HEK293 (cell line): ENCODE results near the gene ZNF423.

Experiments used
- CTCF ChIA-PET: fragments of 350-600 bp; formaldehyde crosslinking; extraction: SDS; loops from one replicate; lab custom pipeline; 2021; ENCODE audit warnings: antibody characterized with exemption; lab: Yijun Ruan, JAX
- POLR2A ChIA-PET: fragments of 300-600 bp; formaldehyde crosslinking; extraction: SDS; loops from one replicate; lab custom pipeline; 2020; ENCODE audit warnings: antibody characterized with exemption, inconsistent platforms; lab: Yijun Ruan, JAX
- H3K27ac ChIP-seq: fragments of 200-500 bp; sonication (Bioruptor generic); 2 replicates; pipeline ENCODE4 v1.5.1; 2014; ENCODE audit warnings: low read depth, low read length, control low read depth, inconsistent platforms; ENCODE audit errors: extremely low read depth
- H3K36me3 ChIP-seq, 2 experiments: fragments of 200-500 bp in 1 of 2; sonication (Bioruptor generic) in 1 of 2; 1 replicate in 1 of 2; 2 replicates in 1 of 2; pipeline ENCODE4 v1.5.1; 2014 to 2017; ENCODE audit warnings: inconsistent platforms in 2 of 2, low read length in 2 of 2; ENCODE audit not compliant: control insufficient read depth in 2 of 2, insufficient read depth in 1 of 2
- H3K4me1 ChIP-seq: fragments of 200-500 bp; sonication (Bioruptor generic); 2 replicates; pipeline ENCODE4 v1.5.1; 2014; ENCODE audit warnings: mild to moderate bottlenecking, low read length, inconsistent platforms; ENCODE audit not compliant: control insufficient read depth, insufficient read depth
- H3K4me3 ChIP-seq: 2 replicates; pipeline ENCODE4 v1.5.1; 2011; ENCODE audit warnings: low read depth, mild to moderate bottlenecking, control low read depth, low read length, moderate library complexity
- H3K9me3 ChIP-seq: fragments of 200-500 bp; sonication (Bioruptor generic); 2 replicates; pipeline ENCODE4 v1.5.1; 2014; ENCODE audit warnings: low read depth, low read length, inconsistent platforms; ENCODE audit not compliant: control insufficient read depth, insufficient read depth
- MYNN ChIP-seq: fragments of 450-650 bp; formaldehyde crosslinking; IDR thresholded peaks from 2 replicates; pipeline ENCODE4 v1.5.1; 2016; ENCODE audit warnings: missing biosample characterization, missing genetic modification characterization, borderline replicate concordance
- PRDM1 ChIP-seq: fragments of 450-650 bp; formaldehyde crosslinking; IDR thresholded peaks from 2 replicates; pipeline ENCODE4; 2016; ENCODE audit warnings: missing biosample characterization, missing genetic modification characterization
- RBAK ChIP-seq: fragments of 450-650 bp; formaldehyde crosslinking; IDR thresholded peaks from 2 replicates; pipeline ENCODE4 v1.5.1; 2016; ENCODE audit warnings: missing biosample characterization, missing genetic modification characterization
- SCRT1 ChIP-seq: fragments of 450-650 bp; formaldehyde crosslinking; IDR thresholded peaks from 2 replicates; pipeline ENCODE4 v1.5.1; 2016; ENCODE audit warnings: missing biosample characterization, missing genetic modification characterization, borderline replicate concordance
- SETDB1 ChIP-seq: IDR thresholded peaks from one replicate; pipeline ENCODE4 v1.6.1; 2017; ENCODE audit warnings: mild to moderate bottlenecking, low read length, moderate library complexity, mixed read lengths; ENCODE audit not compliant: insufficient read length
- SP2 ChIP-seq: fragments of 450-650 bp; formaldehyde crosslinking; IDR thresholded peaks from 2 replicates; pipeline ENCODE4 v1.5.1; 2016; ENCODE audit warnings: missing biosample characterization, missing genetic modification characterization
- ZBTB21 ChIP-seq: fragments of 450-650 bp; formaldehyde crosslinking; IDR thresholded peaks from 2 replicates; pipeline ENCODE4 v1.5.1; 2017; ENCODE audit warnings: missing biosample characterization, missing genetic modification characterization
- ZFHX2 ChIP-seq: fragments of 450-650 bp; formaldehyde crosslinking; conservative IDR thresholded peaks from 2 replicates; pipeline ENCODE4 v1.5.1; 2016; ENCODE audit warnings: missing biosample characterization, missing genetic modification characterization
- ZFP37 ChIP-seq: fragments of 450-650 bp; formaldehyde crosslinking; IDR thresholded peaks from 2 replicates; pipeline ENCODE4 v1.5.1; 2016; ENCODE audit warnings: missing biosample characterization, missing genetic modification characterization
- ZNF114 ChIP-seq: fragments of 450-650 bp; formaldehyde crosslinking; IDR thresholded peaks from 2 replicates; pipeline ENCODE4 v1.5.0; 2017; ENCODE audit warnings: missing biosample characterization, missing genetic modification characterization
- ZNF121 ChIP-seq: fragments of 450-650 bp; formaldehyde crosslinking; IDR thresholded peaks from 2 replicates; pipeline ENCODE4 v1.5.1; 2016; ENCODE audit warnings: missing biosample characterization, missing genetic modification characterization
- ZNF140 ChIP-seq: fragments of 450-650 bp; formaldehyde crosslinking; IDR thresholded peaks from 2 replicates; pipeline ENCODE4 v1.5.1; 2016; ENCODE audit warnings: missing biosample characterization, missing genetic modification characterization
- ZNF324 ChIP-seq: fragments of 450-650 bp; formaldehyde crosslinking; IDR thresholded peaks from 2 replicates; pipeline ENCODE4 v1.5.1; 2016; ENCODE audit warnings: missing biosample characterization, missing genetic modification characterization
- ZNF366 ChIP-seq: fragments of 450-650 bp; formaldehyde crosslinking; conservative IDR thresholded peaks from 2 replicates; pipeline ENCODE4 v1.5.1; 2016; ENCODE audit warnings: missing biosample characterization, missing genetic modification characterization
- ZNF37A ChIP-seq: fragments of 450-650 bp; IDR thresholded peaks from 2 replicates; pipeline ENCODE4 v1.5.1; 2018; ENCODE audit warnings: missing biosample characterization, missing genetic modification characterization
- ZNF416 ChIP-seq: fragments of 450-650 bp; formaldehyde crosslinking; IDR thresholded peaks from 2 replicates; pipeline ENCODE4 v1.5.1; 2016; ENCODE audit warnings: missing biosample characterization, missing genetic modification characterization
- ZNF544 ChIP-seq: fragments of 450-650 bp; formaldehyde crosslinking; IDR thresholded peaks from 2 replicates; pipeline ENCODE4 v1.5.0; 2017; ENCODE audit warnings: missing biosample characterization, missing genetic modification characterization
- ZNF549 ChIP-seq: fragments of 450-650 bp; IDR thresholded peaks from 2 replicates; pipeline ENCODE4 v1.5.1; 2018; ENCODE audit warnings: missing biosample characterization, missing genetic modification characterization, mild to moderate bottlenecking, inconsistent platforms, moderate library complexity
- ZNF555 ChIP-seq: fragments of 450-650 bp; formaldehyde crosslinking; conservative IDR thresholded peaks from 2 replicates; pipeline ENCODE4 v1.5.1; 2017; ENCODE audit warnings: missing biosample characterization, mild to moderate bottlenecking, missing genetic modification characterization, inconsistent platforms
- ZNF560 ChIP-seq: fragments of 450-650 bp; formaldehyde crosslinking; IDR thresholded peaks from 2 replicates; pipeline ENCODE4 v1.5.1; 2017; ENCODE audit warnings: missing biosample characterization, missing genetic modification characterization, borderline replicate concordance
- ZNF785 ChIP-seq: fragments of 450-650 bp; formaldehyde crosslinking; IDR thresholded peaks from 2 replicates; pipeline ENCODE4 v1.5.1; 2016; ENCODE audit warnings: missing biosample characterization, missing genetic modification characterization
- ZNF791 ChIP-seq: fragments of 450-650 bp; formaldehyde crosslinking; IDR thresholded peaks from 2 replicates; pipeline ENCODE4 v1.5.1; 2016; ENCODE audit warnings: missing biosample characterization, missing genetic modification characterization
- TF ChIP-seq, protein P1 (sequence below): fragments of 450-650 bp; formaldehyde crosslinking; IDR thresholded peaks from 2 replicates; pipeline ENCODE4 v1.5.1; 2017; ENCODE audit warnings: missing biosample characterization, missing genetic modification characterization
- TF ChIP-seq, protein P2 (sequence below): fragments of 450-650 bp; formaldehyde crosslinking; IDR thresholded peaks from 2 replicates; pipeline ENCODE4 v1.5.1; 2016; ENCODE audit warnings: missing biosample characterization, missing genetic modification characterization
- TF ChIP-seq, protein P3 (sequence below): fragments of 450-650 bp; formaldehyde crosslinking; optimal IDR thresholded peaks from 2 replicates; pipeline ENCODE3; 2016; ENCODE audit warnings: missing biosample characterization, mild to moderate bottlenecking, missing genetic modification characterization
- TF ChIP-seq, protein P4 (sequence below): fragments of 450-650 bp; formaldehyde crosslinking; IDR thresholded peaks from 2 replicates; pipeline ENCODE4 v1.5.1; 2016; ENCODE audit warnings: missing biosample characterization, missing genetic modification characterization
- TF ChIP-seq, protein P5 (sequence below): fragments of 450-650 bp; formaldehyde crosslinking; IDR thresholded peaks from 2 replicates; pipeline ENCODE4 v1.5.1; 2017; ENCODE audit warnings: missing biosample characterization, mild to moderate bottlenecking, missing genetic modification characterization, moderate library complexity

ZNF423 gene

DNA sequence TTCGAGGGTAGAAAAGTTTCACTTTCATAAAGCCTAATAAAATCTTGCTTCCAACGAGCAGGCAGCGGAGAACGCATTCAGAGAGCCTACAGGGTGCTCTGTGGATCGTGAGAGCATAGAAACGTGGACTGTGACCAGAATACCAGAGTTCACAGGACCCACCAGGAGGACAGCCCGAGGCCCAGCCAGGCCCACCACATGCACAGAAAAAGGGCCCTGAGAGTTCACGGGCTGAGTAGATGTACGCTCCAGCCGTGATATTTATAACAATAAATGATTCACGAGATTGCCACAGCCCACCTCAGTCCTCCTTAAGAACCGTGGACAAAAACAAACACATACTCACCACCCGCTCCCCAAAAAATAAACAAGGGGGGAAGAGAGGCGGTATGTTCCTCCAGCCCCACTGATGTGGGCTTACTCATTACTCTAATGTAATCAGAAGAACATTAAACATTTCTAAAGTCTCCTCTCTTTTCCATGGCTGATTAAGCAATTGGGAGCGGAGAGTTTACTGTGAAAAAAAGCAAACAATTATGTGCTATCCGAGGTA is 275.1 kb downstream of the ZNF423 start:
- H3K36me3 ChIP-seq = no peaks in the 10 kb centered on the region
- TF ChIP-seq ZNF324 (tag by site-specific recombination) (no peak), ZNF140 (tag by site-specific recombination) (no peak), SCRT1 (tag by site-specific recombination) (no peak), ZNF114 (no peak), SP2 (no peak)
- no peaks in the 10 kb centered on the region for H3K9me3 ChIP-seq
- CTCF ChIA-PET = interaction anchor here (0.7 to 1.3 kb wide), 3 partner anchors 12 to 24 kb away, joined by 3 to 7 read pairs (median 3); no protein-coding TSS in a partner anchor
- no peak overlapping the region for H3K27ac ChIP-seq
- no peaks in the 10 kb centered on the region for H3K4me1 ChIP-seq
- POLR2A ChIA-PET = no interaction called here
- H3K4me3 ChIP-seq = no peak overlapping the region

DNA sequence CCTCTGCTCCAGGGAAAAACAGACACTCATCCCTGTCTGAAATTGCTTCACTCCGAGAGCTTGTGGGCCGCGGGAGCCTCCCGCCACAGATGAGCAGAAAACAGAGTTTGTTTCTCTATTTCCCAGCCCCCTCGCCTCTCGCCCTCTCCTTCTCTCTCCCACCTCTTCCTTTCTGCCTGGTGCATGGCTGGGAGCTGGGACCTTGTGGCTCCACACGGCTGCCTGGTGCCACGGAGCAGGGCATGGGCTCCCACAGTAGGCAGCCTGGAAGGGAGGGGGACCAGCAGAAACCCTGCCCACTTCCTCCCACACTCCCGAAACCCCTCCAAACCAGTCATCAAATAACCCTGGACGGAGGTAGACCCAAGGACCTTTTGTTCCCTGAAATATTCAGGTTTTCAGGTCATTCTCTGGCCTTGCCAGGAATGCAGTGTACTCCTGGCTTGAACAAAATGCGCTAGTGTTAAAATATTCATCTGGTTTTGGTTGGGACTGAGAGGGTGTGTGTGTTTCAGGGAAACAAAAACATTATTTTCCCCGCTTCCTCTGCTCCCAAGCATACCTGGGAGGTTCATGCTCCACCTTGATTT is 277.4 kb downstream of the ZNF423 start:
- ChIA-PET CTCF (interaction anchor here (1.3 kb wide), 1 partner anchor 171 kb away, joined by 3 read pairs; no protein-coding TSS in a partner anchor), POLR2A (no interaction called here)
- H3K4me3 ChIP-seq = no peak overlapping the region
- no peak overlapping the region for H3K27ac ChIP-seq
- no peaks in the 10 kb centered on the region for H3K36me3 ChIP-seq
- H3K4me1 ChIP-seq = no peaks in the 10 kb centered on the region
- H3K9me3 ChIP-seq = no peaks in the 10 kb centered on the region
- TF ChIP-seq ZNF560 (tag by site-specific recombination) = no peak
- TF ChIP-seq MYNN = no peak
- no peak for TF ChIP-seq ZNF544 (tag by site-specific recombination)
- TF ChIP-seq ZBTB21 = no peak
- no peak for TF ChIP-seq ZNF791 (tag by site-specific recombination)
- TF ChIP-seq, protein P1, sequence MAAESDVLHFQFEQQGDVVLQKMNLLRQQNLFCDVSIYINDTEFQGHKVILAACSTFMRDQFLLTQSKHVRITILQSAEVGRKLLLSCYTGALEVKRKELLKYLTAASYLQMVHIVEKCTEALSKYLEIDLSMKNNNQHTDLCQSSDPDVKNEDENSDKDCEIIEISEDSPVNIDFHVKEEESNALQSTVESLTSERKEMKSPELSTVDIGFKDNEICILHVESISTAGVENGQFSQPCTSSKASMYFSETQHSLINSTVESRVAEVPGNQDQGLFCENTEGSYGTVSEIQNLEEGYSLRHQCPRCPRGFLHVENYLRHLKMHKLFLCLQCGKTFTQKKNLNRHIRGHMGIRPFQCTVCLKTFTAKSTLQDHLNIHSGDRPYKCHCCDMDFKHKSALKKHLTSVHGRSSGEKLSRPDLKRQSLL = no peak
- TF ChIP-seq ZFP37 (tag by site-specific recombination) = no peak
- no peak for TF ChIP-seq ZFHX2 (tag by site-specific recombination)
- TF ChIP-seq, protein P2, sequence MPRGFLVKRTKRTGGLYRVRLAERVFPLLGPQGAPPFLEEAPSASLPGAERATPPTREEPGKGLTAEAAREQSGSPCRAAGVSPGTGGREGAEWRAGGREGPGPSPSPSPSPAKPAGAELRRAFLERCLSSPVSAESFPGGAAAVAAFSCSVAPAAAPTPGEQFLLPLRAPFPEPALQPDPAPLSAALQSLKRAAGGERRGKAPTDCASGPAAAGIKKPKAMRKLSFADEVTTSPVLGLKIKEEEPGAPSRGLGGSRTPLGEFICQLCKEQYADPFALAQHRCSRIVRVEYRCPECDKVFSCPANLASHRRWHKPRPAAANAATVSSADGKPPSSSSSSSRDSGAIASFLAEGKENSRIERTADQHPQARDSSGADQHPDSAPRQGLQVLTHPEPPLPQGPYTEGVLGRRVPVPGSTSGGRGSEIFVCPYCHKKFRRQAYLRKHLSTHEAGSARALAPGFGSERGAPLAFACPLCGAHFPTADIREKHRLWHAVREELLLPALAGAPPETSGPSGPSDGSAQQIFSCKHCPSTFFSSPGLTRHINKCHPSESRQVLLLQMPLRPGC (tag by site-specific recombination) = no peak

DNA sequence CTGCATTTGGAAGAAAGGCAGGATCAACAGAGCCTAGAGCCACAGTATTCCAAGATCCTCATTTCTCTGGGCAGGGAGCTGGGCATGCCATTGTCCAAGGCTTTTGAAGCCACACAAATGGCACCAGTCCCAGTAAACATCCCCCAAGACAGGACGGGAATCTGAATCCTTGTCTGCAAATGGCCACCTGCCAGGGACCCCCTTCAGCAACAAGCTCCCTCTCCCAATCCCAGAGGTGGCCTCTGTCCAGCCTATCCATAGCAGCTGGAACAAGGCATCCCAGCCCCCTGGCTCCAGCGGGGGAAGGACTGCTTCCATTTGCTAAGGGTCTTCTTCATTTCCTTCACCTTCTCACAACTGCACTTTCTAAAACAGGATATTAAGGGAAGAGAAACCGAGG is 277.9 kb downstream of the ZNF423 start:
- no peak overlapping the region for H3K4me3 ChIP-seq
- ChIA-PET POLR2A (no interaction called here), CTCF (interaction anchor here (0.6 to 1.3 kb wide), 3 partner anchors 21 to 577 kb away, joined by 3 read pairs; no protein-coding TSS in a partner anchor)
- no peak overlapping the region for H3K27ac ChIP-seq
- no peaks in the 10 kb centered on the region for H3K9me3 ChIP-seq
- no peaks in the 10 kb centered on the region for H3K4me1 ChIP-seq
- H3K36me3 ChIP-seq = no peaks in the 10 kb centered on the region
- TF ChIP-seq RBAK (tag by site-specific recombination) (no peak), ZNF37A (tag by site-specific recombination) (no peak), ZNF366 (tag by site-specific recombination) (no peak), ZNF555 (tag by site-specific recombination) (no peak), ZNF416 (no peak), SETDB1 (no peak), ZNF785 (tag by site-specific recombination) (no peak), ZNF121 (tag by site-specific recombination) (no peak), PRDM1 (tag by site-specific recombination) (no peak), ZNF549 (tag by site-specific recombination) (no peak)
- TF ChIP-seq, protein P3, sequence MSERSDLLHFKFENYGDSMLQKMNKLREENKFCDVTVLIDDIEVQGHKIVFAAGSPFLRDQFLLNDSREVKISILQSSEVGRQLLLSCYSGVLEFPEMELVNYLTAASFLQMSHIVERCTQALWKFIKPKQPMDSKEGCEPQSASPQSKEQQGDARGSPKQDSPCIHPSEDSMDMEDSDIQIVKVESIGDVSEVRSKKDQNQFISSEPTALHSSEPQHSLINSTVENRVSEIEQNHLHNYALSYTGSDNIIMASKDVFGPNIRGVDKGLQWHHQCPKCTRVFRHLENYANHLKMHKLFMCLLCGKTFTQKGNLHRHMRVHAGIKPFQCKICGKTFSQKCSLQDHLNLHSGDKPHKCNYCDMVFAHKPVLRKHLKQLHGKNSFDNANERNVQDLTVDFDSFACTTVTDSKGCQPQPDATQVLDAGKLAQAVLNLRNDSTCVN (tag by site-specific recombination) = no peak
- TF ChIP-seq, protein P4, sequence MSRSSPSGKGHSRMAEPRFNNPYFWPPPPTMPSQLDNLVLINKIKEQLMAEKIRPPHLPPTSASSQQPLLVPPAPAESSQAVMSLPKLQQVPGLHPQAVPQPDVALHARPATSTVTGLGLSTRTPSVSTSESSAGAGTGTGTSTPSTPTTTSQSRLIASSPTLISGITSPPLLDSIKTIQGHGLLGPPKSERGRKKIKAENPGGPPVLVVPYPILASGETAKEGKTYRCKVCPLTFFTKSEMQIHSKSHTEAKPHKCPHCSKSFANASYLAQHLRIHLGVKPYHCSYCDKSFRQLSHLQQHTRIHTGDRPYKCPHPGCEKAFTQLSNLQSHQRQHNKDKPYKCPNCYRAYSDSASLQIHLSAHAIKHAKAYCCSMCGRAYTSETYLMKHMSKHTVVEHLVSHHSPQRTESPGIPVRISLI (tag by site-specific recombination) = no peak
- TF ChIP-seq, protein P5, sequence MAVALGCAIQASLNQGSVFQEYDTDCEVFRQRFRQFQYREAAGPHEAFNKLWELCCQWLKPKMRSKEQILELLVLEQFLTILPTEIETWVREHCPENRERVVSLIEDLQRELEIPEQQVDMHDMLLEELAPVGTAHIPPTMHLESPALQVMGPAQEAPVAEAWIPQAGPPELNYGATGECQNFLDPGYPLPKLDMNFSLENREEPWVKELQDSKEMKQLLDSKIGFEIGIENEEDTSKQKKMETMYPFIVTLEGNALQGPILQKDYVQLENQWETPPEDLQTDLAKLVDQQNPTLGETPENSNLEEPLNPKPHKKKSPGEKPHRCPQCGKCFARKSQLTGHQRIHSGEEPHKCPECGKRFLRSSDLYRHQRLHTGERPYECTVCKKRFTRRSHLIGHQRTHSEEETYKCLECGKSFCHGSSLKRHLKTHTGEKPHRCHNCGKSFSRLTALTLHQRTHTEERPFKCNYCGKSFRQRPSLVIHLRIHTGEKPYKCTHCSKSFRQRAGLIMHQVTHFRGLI = no peak
